Measurements from ENCODE around the gene TAF13. TPM values are rescaled to one million over a fixed set of nuclear protein-coding genes. Genes with fewer than 3 reads are reported as not detected.

The TAF13 gene
- total RNA-seq: 10 to 100 TPM; 46.9 to 66.7 TPM
- 10 to 100 TPM; 27.9 to 38.9 (median 33.3) TPM for polyA plus RNA-seq (ENCODE audit: insufficient read length in 6 of 6)
- long read RNA-seq, donor 1, partial matches to known transcripts: 0 of 3 reads
- long read RNA-seq, donor 1, other reads (novel, unspliced or antisense): 0 of 3 reads
- long read RNA-seq, donor 2, partial matches to known transcripts: 0 of 2 reads
- long read RNA-seq, donor 2, other reads (novel, unspliced or antisense): 0 of 2 reads
- long read RNA-seq, donor 3, partial matches to known transcripts: 0 of 1 reads
- long read RNA-seq, donor 3, other reads (novel, unspliced or antisense): 0 of 1 reads
- long read RNA-seq, donor 4, transcript TAF13-201 (4 exons, 813 nt): major isoform, 6 of 15 reads
- long read RNA-seq, donor 4, partial matches to known transcripts: 0 of 15 reads
- long read RNA-seq, donor 4, other reads (novel, unspliced or antisense): 9 of 15 reads
- long read RNA-seq, donor 5, partial matches to known transcripts: 80 of 142 reads
- long read RNA-seq, donor 5, other reads (novel, unspliced or antisense): 59 of 142 reads
- long read RNA-seq, donor 6, partial matches to known transcripts: 0 of 2 reads
- long read RNA-seq, donor 6, other reads (novel, unspliced or antisense): 0 of 2 reads
- long read RNA-seq, donor 7: 0 reads
- long read RNA-seq, donor 8, partial matches to known transcripts: 7 of 10 reads
- long read RNA-seq, donor 8, other reads (novel, unspliced or antisense): 0 of 10 reads
- long read RNA-seq, donor 9: 0 reads
- long read RNA-seq, donor 10, partial matches to known transcripts: 0 of 1 reads
- long read RNA-seq, donor 10, other reads (novel, unspliced or antisense): 1 of 1 reads
- long read RNA-seq, donor 11, transcript TAF13-201 (4 exons, 813 nt): major isoform, 12 of 12 reads
- long read RNA-seq, donor 11, partial matches to known transcripts: 0 of 12 reads
- long read RNA-seq, donor 11, other reads (novel, unspliced or antisense): 0 of 12 reads
- long read RNA-seq, donor 12, partial matches to known transcripts: 0 of 3 reads
- long read RNA-seq, donor 12, other reads (novel, unspliced or antisense): 0 of 3 reads

DNA sequence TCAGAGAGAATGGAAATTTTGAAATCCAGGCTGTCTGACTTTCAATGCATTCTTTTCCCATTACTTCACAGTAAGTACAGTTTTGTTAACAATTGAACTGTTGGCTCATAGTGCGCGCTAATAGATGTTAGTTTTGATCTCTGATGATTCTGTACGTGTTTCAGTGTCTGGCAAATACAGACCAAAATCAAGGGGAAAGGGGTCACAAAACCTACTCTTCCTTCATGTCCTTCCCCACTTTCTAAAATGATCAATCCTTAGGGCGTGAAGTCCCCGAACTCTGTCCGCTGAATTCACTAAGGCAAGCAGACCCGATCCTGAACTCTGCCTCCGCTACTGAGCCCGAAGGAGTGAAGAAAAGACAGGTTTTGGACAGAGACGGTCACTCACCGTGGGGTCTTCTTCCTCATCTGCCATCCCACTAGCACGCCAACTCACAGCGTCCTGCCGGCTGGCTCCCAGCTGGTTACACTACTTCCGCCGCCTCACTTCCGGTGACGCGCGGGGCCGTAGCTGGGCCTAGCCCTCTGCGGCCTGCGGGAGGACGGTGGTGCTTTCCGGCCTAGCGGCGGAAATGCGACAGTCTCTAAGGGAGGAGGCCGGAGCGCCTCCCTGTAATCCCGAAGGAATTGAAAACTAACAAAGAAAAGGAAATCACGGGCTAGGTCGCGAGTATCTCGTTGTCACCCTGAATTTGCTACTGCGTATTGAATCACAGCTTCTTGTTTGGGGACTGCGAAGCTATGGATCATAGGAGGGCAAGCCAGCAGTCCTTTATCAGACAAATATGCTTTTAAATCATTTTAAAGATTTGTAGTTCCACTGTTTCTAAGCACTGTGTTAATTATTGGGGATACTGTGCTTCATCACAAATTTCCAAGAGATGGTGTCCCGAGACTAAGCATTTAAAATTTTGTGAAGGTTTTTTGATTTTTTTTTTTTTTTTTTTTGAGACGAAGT is at the start of gene TAF13:
TSS of gene TAF13 (minus strand) at position 473 of the 960 bp plus-strand sequence. CDS start at position 417, 56 bp downstream.
- intact Hi-C loops (cut with DNase I): no loop called here
- H3K9me3 ChIP-seq: no peaks in the 10 kb centered on the region
- ATAC-seq: peak; percentile 100
- TF ChIP-seq, protein P1, sequence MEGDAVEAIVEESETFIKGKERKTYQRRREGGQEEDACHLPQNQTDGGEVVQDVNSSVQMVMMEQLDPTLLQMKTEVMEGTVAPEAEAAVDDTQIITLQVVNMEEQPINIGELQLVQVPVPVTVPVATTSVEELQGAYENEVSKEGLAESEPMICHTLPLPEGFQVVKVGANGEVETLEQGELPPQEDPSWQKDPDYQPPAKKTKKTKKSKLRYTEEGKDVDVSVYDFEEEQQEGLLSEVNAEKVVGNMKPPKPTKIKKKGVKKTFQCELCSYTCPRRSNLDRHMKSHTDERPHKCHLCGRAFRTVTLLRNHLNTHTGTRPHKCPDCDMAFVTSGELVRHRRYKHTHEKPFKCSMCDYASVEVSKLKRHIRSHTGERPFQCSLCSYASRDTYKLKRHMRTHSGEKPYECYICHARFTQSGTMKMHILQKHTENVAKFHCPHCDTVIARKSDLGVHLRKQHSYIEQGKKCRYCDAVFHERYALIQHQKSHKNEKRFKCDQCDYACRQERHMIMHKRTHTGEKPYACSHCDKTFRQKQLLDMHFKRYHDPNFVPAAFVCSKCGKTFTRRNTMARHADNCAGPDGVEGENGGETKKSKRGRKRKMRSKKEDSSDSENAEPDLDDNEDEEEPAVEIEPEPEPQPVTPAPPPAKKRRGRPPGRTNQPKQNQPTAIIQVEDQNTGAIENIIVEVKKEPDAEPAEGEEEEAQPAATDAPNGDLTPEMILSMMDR (IDR thresholded peaks at IDR 0.05): peak; percentile 17 to 55
- peaks cover 0 to 20% of the 10 kb centered on the region in 2 donors for H3K36me3 ChIP-seq
- peak within 1 kb of the TSS; percentile 55 to 66 for H3K4me3 ChIP-seq
- peak within 1 kb of the TSS; percentile 93 to 96 for H3K27ac ChIP-seq
- peaks cover 9 to 31% of the 10 kb centered on the region in 2 donors for H3K4me1 ChIP-seq
- no peaks in the 10 kb centered on the region for H3K27me3 ChIP-seq
- peak; percentile 95 to 100 (median 96) for DNase-seq

GRCh38 chr1:109120356-109120755 is 44.6 kb upstream of the TAF13 start:
- no peak overlapping the region for H3K27ac ChIP-seq
- no peak overlapping the region for H3K4me3 ChIP-seq
- no peaks in the 10 kb centered on the region for H3K9me3 ChIP-seq
- intact Hi-C loops (cut with DNase I): no loop called here
- H3K27me3 ChIP-seq: peaks cover 0 to 17% of the 10 kb centered on the region in 2 donors
- H3K36me3 ChIP-seq: no peaks in the 10 kb centered on the region
- TF ChIP-seq, protein P1 (IDR thresholded peaks at IDR 0.05): no peak
- ATAC-seq: no peak
- no peak for DNase-seq
- no peaks in the 10 kb centered on the region for H3K4me1 ChIP-seq

GRCh38 chr1:109118089-109118488 is 42.3 kb upstream of the TAF13 start:
- Histone ChIP-seq H3K4me1 (peaks cover 0 to 13% of the 10 kb centered on the region in 2 donors), H3K4me3 (no peak overlapping the region), H3K27ac (no peak overlapping the region), H3K27me3 (peaks cover 11 to 40% of the 10 kb centered on the region in 2 donors), H3K9me3 (no peaks in the 10 kb centered on the region), H3K36me3 (no peaks in the 10 kb centered on the region)
- ATAC-seq: no peak
- TF ChIP-seq, protein P1 (IDR thresholded peaks at IDR 0.05): no peak
- intact Hi-C loops (cut with DNase I): no loop called here
- DNase-seq: no peak

- intact Hi-C loops (cut with DNase I): no loop called here
- TF ChIP-seq, protein P1 (IDR thresholded peaks at IDR 0.05): no peak
Observed at GRCh38 chr1:109116286-109116685, 40.5 kb upstream of the TAF13 start.

More at GRCh38 chr1:109116286-109116685, 40.5 kb upstream of the TAF13 start:
- DNase-seq (no peak), ATAC-seq (no peak)
- H3K27ac ChIP-seq: no peak overlapping the region
- H3K27me3 ChIP-seq: peaks cover 11 to 43% of the 10 kb centered on the region in 2 donors
- no peaks in the 10 kb centered on the region for H3K9me3 ChIP-seq
- peaks cover 10 to 31% of the 10 kb centered on the region in 2 donors for H3K4me1 ChIP-seq
- H3K4me3 ChIP-seq: no peak overlapping the region
- no peaks in the 10 kb centered on the region for H3K36me3 ChIP-seq

Data from left lung (tissue), 14 donors.